ENCODE measurements around the gene TSPAN2. TPM values are rescaled to one million over a fixed set of nuclear protein-coding genes. Genes with fewer than 3 reads are reported as not detected.

The TSPAN2 gene
- total RNA-seq, 4 donors from 2014 or later: 2.8 to 7.8 (median 5.6) TPM

DNA sequence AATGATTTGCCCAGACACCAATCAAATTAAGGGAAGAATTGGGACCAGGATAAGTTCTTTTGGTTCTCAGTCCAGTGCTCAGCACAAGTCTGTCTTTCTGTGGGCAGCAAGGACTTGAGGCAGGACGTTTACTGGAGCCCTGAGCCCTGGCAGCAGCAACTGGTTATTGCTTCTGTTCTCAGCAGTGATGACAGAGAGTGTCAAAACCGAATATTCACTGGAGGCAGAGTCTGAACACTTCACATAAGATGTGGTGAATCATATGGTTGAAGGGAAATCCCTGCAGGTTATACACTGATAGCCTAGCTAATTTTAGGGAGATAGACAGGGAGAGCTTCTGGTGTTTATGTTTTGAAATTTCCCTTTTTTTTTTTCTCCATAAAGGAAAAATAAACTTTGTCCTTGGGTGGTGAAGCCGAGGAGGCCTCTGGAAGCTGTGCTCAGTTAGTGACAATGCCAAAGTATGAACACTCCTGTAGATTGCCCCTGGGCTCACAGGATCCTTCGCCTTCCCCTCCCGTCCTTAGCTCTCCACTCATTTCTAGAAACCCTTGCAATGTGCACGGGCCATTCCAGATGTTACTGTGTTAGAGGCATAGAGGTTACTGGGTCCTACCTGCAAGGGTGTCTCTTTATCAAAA is 26.3 kb upstream of the TSPAN2 start:
- ATAC-seq (ENCODE audit: low FRiP score) (no peak), DNase-seq (ENCODE audit: low spot score) (no peak)
- TF ChIP-seq, protein P1, sequence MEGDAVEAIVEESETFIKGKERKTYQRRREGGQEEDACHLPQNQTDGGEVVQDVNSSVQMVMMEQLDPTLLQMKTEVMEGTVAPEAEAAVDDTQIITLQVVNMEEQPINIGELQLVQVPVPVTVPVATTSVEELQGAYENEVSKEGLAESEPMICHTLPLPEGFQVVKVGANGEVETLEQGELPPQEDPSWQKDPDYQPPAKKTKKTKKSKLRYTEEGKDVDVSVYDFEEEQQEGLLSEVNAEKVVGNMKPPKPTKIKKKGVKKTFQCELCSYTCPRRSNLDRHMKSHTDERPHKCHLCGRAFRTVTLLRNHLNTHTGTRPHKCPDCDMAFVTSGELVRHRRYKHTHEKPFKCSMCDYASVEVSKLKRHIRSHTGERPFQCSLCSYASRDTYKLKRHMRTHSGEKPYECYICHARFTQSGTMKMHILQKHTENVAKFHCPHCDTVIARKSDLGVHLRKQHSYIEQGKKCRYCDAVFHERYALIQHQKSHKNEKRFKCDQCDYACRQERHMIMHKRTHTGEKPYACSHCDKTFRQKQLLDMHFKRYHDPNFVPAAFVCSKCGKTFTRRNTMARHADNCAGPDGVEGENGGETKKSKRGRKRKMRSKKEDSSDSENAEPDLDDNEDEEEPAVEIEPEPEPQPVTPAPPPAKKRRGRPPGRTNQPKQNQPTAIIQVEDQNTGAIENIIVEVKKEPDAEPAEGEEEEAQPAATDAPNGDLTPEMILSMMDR (IDR thresholded peaks at IDR 0.05): no peak

DNA sequence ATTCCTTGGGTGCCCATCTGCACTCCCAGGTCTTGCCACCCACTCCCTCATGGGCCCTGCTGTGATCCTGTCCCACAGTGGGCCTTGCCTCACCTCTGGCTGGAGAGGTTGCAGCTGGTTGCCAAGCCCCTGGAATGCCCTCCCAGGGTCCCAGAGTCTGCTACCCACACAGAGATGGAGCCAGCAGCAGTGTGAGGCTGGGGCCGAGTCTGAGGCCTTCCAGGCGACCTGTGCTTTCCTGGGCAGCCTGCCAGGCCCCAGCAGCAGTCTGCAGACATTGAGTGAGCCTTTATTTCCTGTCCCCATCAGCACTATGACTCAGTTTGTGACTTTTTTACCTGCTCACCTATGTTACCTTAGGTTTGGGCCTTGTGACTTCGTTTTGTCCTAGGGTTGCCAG is 25.0 kb upstream of the TSPAN2 start:
- no peak for ATAC-seq (ENCODE audit: low FRiP score)

DNA sequence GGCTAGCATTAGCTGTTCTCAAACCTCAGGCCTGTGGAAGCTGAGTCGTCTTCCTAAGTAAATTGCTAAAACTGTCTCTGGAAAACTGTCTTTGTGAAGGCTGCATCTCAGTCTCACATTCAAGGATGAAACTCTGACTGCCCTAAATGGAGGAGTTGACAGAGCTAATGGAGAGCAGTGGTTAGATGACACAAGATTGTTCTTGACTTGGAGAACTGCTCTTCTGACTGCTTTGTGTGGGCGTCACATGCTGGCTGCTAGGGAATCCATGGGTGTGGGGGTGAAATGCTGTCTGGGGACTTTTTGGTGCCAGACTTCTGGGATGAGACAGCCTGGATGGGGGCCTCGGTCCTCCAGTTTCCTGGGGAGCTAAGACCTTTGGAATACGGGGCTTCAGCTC is 24.5 kb upstream of the TSPAN2 start:
- DNase-seq (ENCODE audit: low spot score): no peak
- ATAC-seq (ENCODE audit: low FRiP score): no peak
- TF ChIP-seq, protein P1 (IDR thresholded peaks at IDR 0.05): no peak

More for the DNA sequence above, 25.0 kb upstream of the TSPAN2 start:
- TF ChIP-seq, protein P1 (IDR thresholded peaks at IDR 0.05): no peak
- no peak for DNase-seq (ENCODE audit: low spot score)

DNA sequence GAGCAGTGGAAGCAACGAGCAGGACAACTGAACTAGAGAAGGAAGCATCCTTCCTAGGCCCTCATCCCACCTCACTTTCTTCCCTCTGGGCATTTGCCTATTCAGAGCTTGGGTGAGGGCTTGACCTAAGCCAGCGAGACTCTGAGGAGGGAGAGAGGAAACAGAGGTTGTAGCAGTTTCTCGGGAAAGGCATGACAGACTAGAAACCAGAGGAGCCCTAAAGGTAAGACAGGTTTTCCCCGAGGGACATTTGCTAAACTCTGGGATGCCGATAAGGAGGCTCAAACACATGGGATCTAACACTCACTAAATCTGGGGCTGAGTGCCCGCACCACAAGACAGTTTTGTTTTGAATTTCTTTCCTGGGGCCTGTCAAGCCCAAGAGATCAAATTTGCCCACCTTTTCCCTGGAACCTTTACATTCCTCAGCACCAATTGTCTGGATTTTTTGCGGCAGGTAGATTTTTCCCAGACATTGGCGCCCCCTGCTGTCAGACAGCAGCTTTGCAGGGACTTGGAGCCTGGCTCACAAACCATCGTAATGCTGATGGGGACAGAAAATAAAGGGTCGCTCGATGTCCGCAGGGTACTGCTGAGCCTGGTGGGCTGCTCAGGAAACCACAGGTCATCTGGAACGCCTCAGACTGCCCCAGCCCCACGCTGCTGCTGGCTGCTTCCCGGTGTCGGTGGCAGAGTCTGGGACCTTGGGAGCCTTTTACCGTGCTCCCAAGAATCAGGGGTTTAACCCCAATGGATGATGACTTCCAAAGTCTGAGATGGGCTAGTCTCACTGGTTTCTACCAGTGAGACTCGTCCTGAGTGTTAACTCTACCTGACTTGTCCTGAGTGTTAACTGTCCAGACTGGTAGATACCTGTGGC is 23.4 kb upstream of the TSPAN2 start:
- ATAC-seq (ENCODE audit: low FRiP score): no peak
- DNase-seq (ENCODE audit: low spot score): no peak

DNA sequence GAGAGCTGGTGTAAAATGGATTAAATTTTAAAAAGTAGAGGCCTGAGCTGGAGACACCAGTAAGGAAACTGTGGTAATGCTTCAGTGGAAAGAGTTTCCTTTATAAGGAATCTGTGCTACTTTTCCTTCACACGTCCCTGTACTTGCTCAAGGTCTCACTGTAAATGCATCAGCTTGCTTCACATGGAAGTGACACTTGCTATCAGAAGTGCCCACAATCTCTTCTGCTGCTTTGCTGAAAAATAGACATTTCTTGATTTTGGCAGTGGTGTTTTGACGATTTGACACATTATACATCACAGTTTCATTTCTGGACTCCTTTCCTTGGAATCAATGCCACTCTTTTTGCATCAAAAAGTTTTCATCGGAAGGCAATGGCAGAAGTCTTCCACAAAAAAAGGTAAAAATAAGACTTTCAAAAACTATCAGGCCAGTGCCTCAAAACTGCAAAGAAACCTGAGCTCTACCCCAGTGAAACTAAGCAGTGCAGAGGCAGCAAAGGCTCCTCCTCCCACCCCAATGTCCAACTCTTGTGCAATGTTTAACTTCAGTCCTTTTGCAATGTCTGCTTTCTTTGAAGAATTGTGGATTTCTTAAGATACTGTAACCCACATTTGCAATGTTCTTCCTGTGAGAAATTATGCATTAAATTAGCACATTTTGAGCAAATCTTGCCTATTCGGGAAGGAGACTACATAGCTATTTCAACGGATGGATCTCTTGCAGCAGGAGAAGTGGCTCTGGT is 18.4 kb upstream of the TSPAN2 start:
- DNase-seq (ENCODE audit: low spot score) (no peak), ATAC-seq (ENCODE audit: low FRiP score) (peak; percentile 70)
- TF ChIP-seq, protein P1 (IDR thresholded peaks at IDR 0.05): no peak

More for the DNA sequence above, 23.4 kb upstream of the TSPAN2 start:
- TF ChIP-seq, protein P1 (IDR thresholded peaks at IDR 0.05): peak in 2 of 3 donors; percentile 16 to 73

DNA sequence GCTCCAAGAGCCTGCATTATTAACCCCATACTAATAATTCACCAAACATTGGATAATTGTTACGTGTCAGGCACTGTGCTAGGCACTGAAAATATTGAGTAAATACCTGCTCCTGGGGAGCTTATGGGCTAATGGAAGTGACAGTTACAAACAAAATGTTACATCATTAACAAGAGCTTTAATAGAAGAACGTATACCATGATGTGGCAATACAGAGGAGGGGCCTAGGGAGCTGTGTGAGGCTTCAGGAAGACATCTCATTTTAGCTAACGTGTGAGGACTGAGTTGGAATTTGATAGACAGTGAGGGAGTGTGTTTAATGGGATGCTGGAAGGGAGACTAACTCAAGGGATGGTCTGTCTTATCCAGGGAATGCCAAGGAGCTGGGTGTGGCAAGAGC is 16.5 kb upstream of the TSPAN2 start:
- DNase-seq (ENCODE audit: low spot score) (no peak), ATAC-seq (ENCODE audit: low FRiP score) (no peak)
- TF ChIP-seq, protein P1 (IDR thresholded peaks at IDR 0.05): no peak
